Brain microvascular endothelial cell (primary cell): ENCODE measurements around the gene CHAC1.

Source experiments
- DNase-seq: peaks from one replicate; pipeline ENCODE4 v3.0.0-alpha.2; 2020
- H3K27ac ChIP-seq: fragments of 250-450 bp; sonication (Bioruptor Pico); 2 replicates; pipeline ENCODE4 v1.5.1; 2020; ENCODE audit warnings: mild to moderate bottlenecking, moderate library complexity
- H3K27me3 ChIP-seq: fragments of 250-450 bp; sonication (Bioruptor Pico); replicated peaks from 2 replicates; pipeline ENCODE4 v1.5.1; 2020; ENCODE audit warnings: mild to moderate bottlenecking
- H3K36me3 ChIP-seq: fragments of 250-450 bp; sonication (Bioruptor Pico); replicated peaks from 2 replicates; pipeline ENCODE4 v1.5.1; 2020; ENCODE audit warnings: mild to moderate bottlenecking
- H3K4me3 ChIP-seq: 2 replicates; pipeline ENCODE4 v1.5.1; 2011; ENCODE audit warnings: low read depth, mild to moderate bottlenecking, control low read depth, low read length, moderate library complexity
- CTCF ChIP-seq: IDR thresholded peaks from 2 replicates; pipeline ENCODE4 v1.5.1; 2011; ENCODE audit warnings: low read depth, mild to moderate bottlenecking, moderate library complexity, low read length, control low read depth, inconsistent platforms; ENCODE audit errors: missing control alignments
- in situ Hi-C: cut with HindIII; loops from 2 replicates; pipeline ENCODE4 v1.10.0; 2017; ENCODE audit warnings: low sequenced_read_pairs, low pct_ligation_motif_present

CHAC1 gene

DNA sequence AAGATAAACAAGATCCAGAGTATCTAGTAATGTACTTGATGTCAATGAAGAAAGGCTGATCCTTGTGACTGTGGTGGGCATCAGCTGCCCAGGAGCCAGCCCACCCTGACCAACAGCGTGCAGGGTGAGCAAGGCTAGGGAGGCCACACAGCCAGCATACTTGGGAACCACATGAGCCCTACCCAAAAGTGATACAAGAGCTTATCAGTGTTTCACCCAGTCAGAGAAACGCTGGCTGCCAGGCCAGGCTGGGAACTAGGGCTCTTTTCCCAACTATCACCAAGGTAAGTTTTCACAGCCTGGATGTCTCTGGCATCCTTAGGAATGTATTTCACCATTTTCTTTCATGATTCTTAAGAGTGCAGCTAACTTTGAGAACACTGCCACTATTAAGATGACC, 24.9 kb downstream of the CHAC1 start:
- Histone ChIP-seq H3K4me3 (no peak overlapping the region), H3K36me3 (peaks cover 66% of the 10 kb centered on the region), H3K27me3 (no peaks in the 10 kb centered on the region), H3K27ac (no peak overlapping the region)
- no peak for DNase-seq
- in situ Hi-C loops, result no loop called here
- TF ChIP-seq CTCF, result no peak

GRCh38 chr15:40978562-40978961, 25.3 kb downstream of the CHAC1 start:
- in situ Hi-C loops, result no loop called here

DNA sequence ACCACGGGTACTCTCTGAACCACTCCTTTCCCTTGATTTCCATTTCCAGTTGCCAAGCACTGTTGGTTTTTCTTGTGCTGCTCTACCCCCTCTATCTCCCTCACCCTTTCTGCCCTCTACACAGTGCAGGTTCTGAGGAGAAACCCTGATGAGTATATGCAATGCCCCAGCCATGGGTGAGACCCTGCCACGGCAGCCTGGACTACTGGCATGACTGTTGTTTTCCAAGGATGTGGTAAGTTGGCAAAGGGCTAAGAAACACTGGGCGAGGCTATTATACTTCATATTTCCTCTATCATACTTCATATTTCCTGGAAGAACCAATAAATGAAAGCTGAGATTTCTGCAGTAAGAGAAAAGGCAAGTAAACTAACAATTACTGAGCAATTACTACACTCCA, 27.9 kb downstream of the CHAC1 start:
- H3K27ac ChIP-seq, result no peak overlapping the region
- in situ Hi-C loops, result no loop called here
- no peak overlapping the region for H3K4me3 ChIP-seq
- peaks cover 78% of the 10 kb centered on the region for H3K36me3 ChIP-seq
- DNase-seq, result no peak
- TF ChIP-seq CTCF, result no peak
- no peaks in the 10 kb centered on the region for H3K27me3 ChIP-seq

More at GRCh38 chr15:40978562-40978961, 25.3 kb downstream of the CHAC1 start:
- no peak for DNase-seq
- H3K36me3 ChIP-seq, result peaks cover 71% of the 10 kb centered on the region
- H3K4me3 ChIP-seq, result no peak overlapping the region
- TF ChIP-seq CTCF, result no peak
- H3K27ac ChIP-seq, result no peak overlapping the region
- no peaks in the 10 kb centered on the region for H3K27me3 ChIP-seq

DNA sequence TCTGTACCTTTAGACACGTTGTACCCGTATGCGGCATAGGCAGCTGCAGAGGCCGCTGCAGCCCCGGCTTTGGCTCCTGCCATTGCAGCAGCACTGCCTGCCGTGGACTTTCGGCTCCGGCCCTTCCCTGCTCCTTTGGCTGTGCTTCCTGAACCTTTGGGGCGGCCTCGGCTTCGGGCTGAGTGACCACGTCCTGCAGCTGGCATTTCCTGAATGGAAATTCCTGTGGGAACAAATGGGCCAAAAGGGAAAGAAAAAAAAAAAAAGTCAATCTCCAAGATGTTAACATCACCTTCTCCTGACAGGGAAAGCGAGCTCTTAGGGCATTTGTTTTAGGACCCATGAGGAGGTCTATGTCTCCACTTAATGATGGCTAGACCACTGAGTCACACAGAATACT, 29.6 kb downstream of the CHAC1 start:
- DNase-seq, result peak; percentile 44
- TF ChIP-seq CTCF, result peak; percentile 26
- H3K4me3 ChIP-seq, result no peak overlapping the region
- peaks cover 82% of the 10 kb centered on the region for H3K36me3 ChIP-seq
- H3K27ac ChIP-seq, result peak overlapping the region; percentile 50
- in situ Hi-C loops, result no loop called here
- no peaks in the 10 kb centered on the region for H3K27me3 ChIP-seq

DNA sequence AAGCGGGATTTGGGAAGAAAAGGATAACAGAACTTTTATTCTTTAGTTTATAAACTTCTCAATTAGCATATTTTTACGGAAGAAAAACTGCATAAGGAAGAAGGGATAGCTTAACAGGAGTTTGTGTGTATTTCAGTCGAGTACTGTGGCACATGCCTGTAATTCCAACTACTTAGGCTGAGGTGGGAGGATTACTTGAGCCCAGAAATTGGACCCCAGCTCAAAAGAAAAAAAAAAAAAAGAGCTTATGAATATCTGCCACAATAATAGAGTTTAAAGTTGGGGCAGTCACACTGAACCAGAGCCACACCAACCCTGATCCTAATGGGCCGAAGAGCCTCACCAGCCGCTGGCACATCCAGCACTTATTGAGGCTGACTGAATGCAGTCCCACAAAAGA, 31.1 kb downstream of the CHAC1 start:
- Histone ChIP-seq H3K4me3 (no peak overlapping the region), H3K36me3 (peaks cover 74% of the 10 kb centered on the region), H3K27ac (peak overlapping the region; percentile 65), H3K27me3 (no peaks in the 10 kb centered on the region)
- in situ Hi-C loops, result no loop called here
- no peak for DNase-seq
- TF ChIP-seq CTCF, result no peak

- peak overlapping the region; percentile 65 for H3K27ac ChIP-seq
- no peaks in the 10 kb centered on the region for H3K27me3 ChIP-seq
- TF ChIP-seq CTCF, result no peak
- H3K4me3 ChIP-seq, result no peak overlapping the region
- peaks cover 68% of the 10 kb centered on the region for H3K36me3 ChIP-seq
- in situ Hi-C loops, result no loop called here
- peak; percentile 81 for DNase-seq
Observed at GRCh38 chr15:40984964-40985363, 31.7 kb downstream of the CHAC1 start.
